Vagina (tissue), 2 donors: ENCODE data around the gene SLC51A.

Experiments
- POLR2A ChIP-seq, 2 donors: fragments of 450-650 bp; IDR thresholded peaks; one replicate each; pipeline ENCODE4 v1.6.1; 2017; ENCODE audit warnings: antibody characterized with exemption in 2 of 2, mild to moderate bottlenecking in 2 of 2, moderate library complexity in 2 of 2
- POLR2AphosphoS5 ChIP-seq, 2 donors: sonication (generic); formaldehyde crosslinking; IDR thresholded peaks; one replicate each; pipeline ENCODE4 v1.9.0; 2017; ENCODE audit warnings: antibody characterized with exemption in 2 of 2, mild to moderate bottlenecking in 2 of 2, low read depth in 1 of 2; ENCODE audit not compliant: insufficient read depth in 1 of 2
- TF ChIP-seq, protein P1 (sequence below), 3 experiments: fragments of 450-650 bp in 2 of 3; fragments of 200-600 bp in 1 of 3; sonication (generic) in 1 of 3; IDR thresholded peaks; one replicate each; pipeline ENCODE4 v1.5.1; 2017 to 2019; ENCODE audit warnings: antibody characterized with exemption in 3 of 3, mild to moderate bottlenecking in 2 of 3, moderate library complexity in 2 of 3

DNA sequence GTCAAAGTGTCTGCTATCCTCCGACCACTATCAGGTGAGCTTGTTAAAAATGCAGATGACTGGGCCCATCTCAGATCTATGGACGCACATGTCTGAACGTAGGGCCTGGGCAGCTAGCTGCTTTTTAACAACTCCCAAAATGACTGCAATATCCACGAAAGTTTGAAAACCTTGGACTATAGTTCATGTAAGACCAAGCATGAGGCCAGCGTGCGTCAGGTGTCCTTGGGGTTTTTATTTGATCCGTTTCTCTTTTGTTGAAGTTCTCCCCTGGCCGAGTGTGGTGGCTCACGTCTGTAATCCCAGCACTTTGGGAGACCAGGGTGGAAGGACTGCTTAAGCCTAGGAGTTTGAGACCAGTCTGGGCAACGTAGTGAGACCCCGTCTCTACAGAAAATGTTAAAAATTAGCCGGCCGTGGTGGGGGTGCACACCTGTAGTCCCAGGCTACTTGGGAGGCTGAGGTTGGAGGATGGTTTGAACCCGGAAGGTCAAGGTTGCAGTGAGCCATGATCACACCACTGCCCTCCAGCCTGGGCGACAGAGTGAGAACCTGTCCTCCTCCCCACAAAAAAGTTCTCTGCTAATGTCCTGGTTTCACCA lies 9.5 kb downstream of the SLC51A start:
- TF ChIP-seq, protein P1, sequence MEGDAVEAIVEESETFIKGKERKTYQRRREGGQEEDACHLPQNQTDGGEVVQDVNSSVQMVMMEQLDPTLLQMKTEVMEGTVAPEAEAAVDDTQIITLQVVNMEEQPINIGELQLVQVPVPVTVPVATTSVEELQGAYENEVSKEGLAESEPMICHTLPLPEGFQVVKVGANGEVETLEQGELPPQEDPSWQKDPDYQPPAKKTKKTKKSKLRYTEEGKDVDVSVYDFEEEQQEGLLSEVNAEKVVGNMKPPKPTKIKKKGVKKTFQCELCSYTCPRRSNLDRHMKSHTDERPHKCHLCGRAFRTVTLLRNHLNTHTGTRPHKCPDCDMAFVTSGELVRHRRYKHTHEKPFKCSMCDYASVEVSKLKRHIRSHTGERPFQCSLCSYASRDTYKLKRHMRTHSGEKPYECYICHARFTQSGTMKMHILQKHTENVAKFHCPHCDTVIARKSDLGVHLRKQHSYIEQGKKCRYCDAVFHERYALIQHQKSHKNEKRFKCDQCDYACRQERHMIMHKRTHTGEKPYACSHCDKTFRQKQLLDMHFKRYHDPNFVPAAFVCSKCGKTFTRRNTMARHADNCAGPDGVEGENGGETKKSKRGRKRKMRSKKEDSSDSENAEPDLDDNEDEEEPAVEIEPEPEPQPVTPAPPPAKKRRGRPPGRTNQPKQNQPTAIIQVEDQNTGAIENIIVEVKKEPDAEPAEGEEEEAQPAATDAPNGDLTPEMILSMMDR (IDR thresholded peaks at IDR 0.05) = no peak
- TF ChIP-seq POLR2A (IDR thresholded peaks at IDR 0.05) (no peak), POLR2AphosphoS5 (IDR thresholded peaks at IDR 0.05; ENCODE audit: insufficient read depth in 1 of 2, low read depth in 1 of 2) (no peak)
